Skeletal muscle cell (primary cell): ENCODE measurements around the gene FIGN.

Source experiments
- DNase-seq: peaks from one replicate; pipeline ENCODE4 v3.0.0-alpha.2; 2010; ENCODE audit warnings: low read depth
- H3K4me3 ChIP-seq: 2 replicates; pipeline ENCODE4 v1.5.1; 2011; ENCODE audit warnings: low read depth, mild to moderate bottlenecking, control low read depth, low read length, moderate library complexity

Gene FIGN

DNA sequence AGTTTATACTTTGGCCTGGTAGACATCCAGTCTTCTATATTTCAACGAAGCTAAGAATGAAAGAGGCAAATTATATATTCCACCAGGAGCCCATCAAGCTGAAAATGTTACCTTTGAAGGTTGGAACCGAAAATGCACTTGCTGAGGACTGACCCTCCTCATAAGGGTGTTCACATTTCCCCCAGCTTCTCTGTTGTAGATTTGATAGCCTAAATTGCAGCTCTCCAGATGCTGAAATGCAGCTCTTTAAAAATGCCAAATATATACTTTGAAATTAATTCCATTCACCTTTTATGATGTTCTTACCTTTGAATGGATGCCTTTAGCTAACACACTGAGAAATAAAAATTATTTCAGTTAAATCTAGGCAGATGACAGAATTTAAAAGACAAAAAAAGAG lies 1.8 kb upstream of the FIGN start:
- no peak for DNase-seq
- no peak overlapping the region for H3K4me3 ChIP-seq

DNA sequence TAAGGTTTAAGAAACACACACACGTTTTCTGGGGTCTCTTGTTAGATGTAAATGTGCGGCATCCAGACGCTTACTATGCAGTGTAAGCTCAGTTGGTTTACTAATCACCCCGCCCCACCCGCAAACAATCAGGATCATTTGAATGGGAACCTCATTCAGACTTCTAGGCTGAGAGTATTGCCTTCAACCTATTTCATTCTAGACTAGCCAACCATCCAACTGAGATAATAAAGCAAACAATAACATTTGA lies 1.3 kb upstream of the FIGN start:
- DNase-seq: no peak
- peak overlapping the region; percentile 60 for H3K4me3 ChIP-seq

DNA sequence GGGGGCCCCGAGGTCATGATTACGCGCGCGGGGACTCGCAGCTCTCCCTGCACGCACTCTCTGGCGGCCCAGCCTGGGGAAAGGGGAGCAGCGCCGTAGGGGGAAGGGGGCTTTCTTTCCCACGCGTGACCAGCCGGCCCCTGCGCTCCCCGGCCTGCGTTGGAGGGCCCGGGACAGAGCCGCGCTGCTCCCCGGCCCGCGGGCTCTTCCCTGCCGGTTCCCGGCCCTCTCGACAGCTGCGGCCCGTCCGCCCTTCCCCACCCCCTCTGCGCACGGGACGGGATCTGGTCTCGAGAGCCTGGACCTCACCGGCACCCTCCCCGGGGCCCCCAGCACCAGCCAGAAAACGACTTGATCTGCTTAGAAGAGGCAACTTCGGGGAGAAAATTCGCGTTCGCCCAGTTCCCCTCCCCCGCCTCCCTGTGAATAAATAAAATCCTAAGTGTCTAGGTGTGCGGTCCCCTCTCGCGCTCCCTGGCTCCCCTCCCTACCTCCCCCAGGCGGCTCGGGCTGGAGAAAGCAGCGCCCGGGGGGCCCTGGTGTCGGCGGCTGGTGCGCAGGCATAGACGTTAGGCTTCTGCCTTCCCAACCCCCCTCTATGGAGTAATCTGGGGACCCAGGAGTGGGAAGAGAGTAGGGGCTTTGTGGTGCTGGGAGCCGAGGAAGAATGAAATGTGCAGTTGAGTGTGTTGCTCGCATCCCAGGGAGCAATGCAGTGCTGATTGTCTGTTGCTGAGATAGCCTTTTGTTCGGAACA lies 803 bp upstream of the FIGN start:
- H3K4me3 ChIP-seq: peak overlapping the region; percentile 60

DNA sequence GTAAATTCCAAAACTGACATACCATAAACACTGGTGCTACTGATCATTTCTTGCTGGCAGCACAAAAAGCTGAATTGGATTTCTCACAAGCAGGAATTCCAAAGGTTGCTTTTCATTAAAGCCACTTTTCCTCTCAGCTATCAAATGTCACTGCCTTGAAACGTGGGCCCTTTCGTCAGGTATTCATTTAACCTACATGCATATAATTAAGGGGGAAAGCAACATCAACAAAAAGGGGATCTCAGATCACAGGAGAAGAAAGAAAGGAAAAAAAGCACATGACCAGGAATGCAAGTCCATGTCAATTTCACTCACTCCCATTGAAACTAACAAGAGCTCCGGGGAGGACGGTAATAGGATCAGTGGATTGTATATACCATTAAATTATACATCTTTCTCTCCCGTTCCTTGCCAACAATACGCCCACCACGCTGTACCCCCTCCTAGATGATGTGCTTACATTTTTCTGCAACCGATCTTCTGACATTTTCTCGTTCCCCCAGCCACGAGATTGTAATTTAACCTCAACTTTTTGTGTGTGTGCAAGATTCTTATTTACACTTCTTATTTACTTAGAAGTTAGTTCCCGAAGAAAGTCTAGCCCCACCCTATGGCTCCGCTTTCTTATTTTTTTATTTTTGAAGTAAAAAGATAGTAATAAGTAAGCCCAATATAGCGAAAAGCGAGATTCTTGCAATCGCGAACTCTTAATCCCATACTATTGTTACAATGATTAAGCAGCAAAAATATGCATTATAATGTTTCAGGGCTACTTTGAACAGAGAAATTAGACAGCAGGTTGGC lies 725 bp downstream of the FIGN start:
- peak overlapping the region; percentile 60 for H3K4me3 ChIP-seq

More for the DNA sequence above, 803 bp upstream of the FIGN start:
- DNase-seq: no peak

DNA sequence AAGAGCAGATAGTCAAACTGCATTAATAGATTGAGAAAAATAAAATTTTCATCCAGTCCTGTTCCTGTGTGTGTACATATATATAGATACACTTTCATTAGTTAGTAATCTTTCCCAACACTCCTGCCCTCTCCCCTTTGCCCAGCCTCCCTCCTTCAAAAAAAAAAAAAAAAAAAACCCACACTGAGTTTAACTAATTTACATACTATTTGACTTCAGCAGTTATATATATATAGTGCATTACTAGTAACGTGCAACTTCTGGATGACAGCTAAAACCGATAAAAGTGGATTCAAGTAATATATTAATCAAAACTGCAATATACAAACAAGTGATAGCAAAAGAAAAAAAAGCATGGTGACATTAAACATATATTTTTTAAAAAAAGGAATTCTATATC lies 1.4 kb downstream of the FIGN start:
- peak overlapping the region; percentile 60 for H3K4me3 ChIP-seq
- DNase-seq: no peak

More for the DNA sequence above, 725 bp downstream of the FIGN start:
- DNase-seq: no peak

- no peak for DNase-seq
- no peak overlapping the region for H3K4me3 ChIP-seq
These were observed 1.9 kb downstream of the FIGN start for GRCh38 chr2:163733956-163734355.

GRCh38 chr2:163733301-163733938 lies 2.4 kb downstream of the FIGN start:
- DNase-seq: no peak
- H3K4me3 ChIP-seq: peak overlapping the region; percentile 11

- DNase-seq: no peak
These were observed 3.1 kb downstream of the FIGN start for GRCh38 chr2:163732727-163733126.

DNA sequence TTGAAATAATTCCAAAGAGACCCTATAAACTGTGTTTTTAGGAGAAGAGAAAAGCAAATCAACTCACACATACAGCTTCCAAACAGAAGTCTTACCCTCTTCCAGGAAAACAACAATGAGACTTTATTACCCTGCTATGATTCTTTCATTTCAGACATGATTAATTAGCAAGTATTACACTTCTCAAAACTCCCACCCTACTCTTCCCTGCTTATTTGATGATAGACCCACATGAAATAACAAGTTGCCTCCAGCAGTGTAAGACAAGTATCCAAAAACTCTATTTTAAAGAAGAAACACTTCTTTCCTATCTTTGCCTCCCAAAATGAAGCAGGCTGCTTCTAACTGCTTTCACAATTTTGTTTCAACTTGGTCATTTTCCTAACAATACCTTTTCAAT lies 4.1 kb downstream of the FIGN start:
- DNase-seq: no peak
- no peak overlapping the region for H3K4me3 ChIP-seq

More at GRCh38 chr2:163732727-163733126, 3.1 kb downstream of the FIGN start:
- no peak overlapping the region for H3K4me3 ChIP-seq

GRCh38 chr2:163730556-163730955 lies 5.3 kb downstream of the FIGN start:
- no peak overlapping the region for H3K4me3 ChIP-seq
- DNase-seq: no peak

- no peak for DNase-seq
- no peak overlapping the region for H3K4me3 ChIP-seq
These were observed 6.1 kb downstream of the FIGN start for GRCh38 chr2:163729636-163730273.

DNA sequence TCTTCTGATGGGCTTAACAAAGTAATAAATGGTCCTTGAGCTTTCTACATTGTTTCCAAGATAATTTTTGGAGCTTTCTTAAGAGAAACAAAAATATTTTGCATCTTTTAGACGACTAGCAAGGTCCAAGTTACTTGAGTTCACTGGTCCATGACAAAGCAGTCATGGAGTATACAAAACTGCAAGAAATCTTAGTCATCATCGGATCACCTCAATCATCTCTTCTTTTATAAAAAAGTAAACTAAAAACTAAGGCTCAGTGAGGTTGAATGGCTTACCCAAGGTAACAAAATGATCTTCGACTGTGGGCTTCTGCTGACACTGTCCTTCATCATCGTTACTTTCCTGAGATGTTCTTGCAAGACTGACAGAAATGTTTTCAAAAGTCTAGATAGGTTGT lies 11.9 kb downstream of the FIGN start:
- DNase-seq: no peak
- H3K4me3 ChIP-seq: no peak overlapping the region

- DNase-seq: no peak
- no peak overlapping the region for H3K4me3 ChIP-seq
These were observed 12.5 kb downstream of the FIGN start for GRCh38 chr2:163723348-163723747.

- DNase-seq: no peak
- H3K4me3 ChIP-seq: no peak overlapping the region
These were observed 16.5 kb downstream of the FIGN start for GRCh38 chr2:163719331-163719730.

DNA sequence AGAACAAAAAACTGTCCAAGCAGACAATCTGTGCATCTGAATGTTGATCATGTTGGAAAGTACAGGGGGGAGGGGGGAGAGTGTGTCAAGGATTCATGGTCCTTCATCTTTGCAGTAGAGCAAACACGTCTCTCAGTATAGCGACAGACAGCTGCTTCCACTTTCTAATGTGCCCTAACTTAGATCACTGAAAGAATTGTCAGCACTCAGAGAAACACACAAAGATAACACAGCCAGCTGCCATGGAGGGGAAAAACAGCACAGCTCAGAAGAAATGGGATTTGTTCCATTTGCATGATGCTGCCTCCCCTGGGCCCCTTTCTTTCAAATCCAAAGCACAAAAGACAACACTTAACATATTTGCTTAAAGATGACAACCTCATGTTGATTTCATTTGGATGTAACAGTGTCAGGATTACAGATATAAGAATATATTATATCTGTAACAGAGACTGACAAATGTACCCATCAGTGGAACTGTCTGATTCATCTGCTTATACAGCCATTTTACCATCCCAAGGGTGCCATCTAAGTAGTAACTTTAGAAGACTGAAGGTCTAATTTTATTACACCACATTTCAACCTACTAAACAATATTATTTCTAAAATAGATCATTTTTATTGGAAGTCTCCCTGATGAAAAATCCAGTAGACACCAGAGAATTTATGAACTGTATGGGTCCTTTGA lies 17.7 kb downstream of the FIGN start:
- DNase-seq: no peak

GRCh38 chr2:163717515-163717914 lies 18.3 kb downstream of the FIGN start:
- DNase-seq: no peak
- no peak overlapping the region for H3K4me3 ChIP-seq

More for the DNA sequence above, 17.7 kb downstream of the FIGN start:
- no peak overlapping the region for H3K4me3 ChIP-seq

GRCh38 chr2:163716101-163716500 lies 19.7 kb downstream of the FIGN start:
- no peak for DNase-seq
- no peak overlapping the region for H3K4me3 ChIP-seq

DNA sequence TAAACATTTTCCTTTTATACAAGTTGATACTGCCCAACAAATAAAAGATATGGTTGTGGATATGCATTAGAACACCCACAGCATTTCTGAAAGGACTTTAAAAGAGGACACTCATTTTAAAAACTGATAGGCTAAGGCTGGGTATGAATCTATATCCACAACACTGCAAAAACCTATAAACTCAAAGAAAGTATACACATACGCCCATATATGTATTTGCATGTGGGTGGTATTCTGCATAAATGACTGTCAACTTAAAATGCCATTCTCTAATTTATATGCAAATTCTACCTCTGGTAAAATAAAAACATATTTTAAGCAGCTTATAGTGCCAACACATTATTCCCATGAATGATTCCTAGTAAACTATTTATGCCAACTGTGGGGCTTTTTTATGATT lies 20.1 kb downstream of the FIGN start:
- H3K4me3 ChIP-seq: no peak overlapping the region
- DNase-seq: no peak

GRCh38 chr2:163715199-163715598 lies 20.6 kb downstream of the FIGN start:
- H3K4me3 ChIP-seq: no peak overlapping the region
- no peak for DNase-seq
